Type B pancreatic cell (in vitro differentiated cells): Measurements from ENCODE around the gene PRDM16. TPM values are rescaled to one million over a fixed set of nuclear protein-coding genes. Genes with fewer than 3 reads are reported as not detected.

Experiments used
- DNase-seq: peaks from one replicate; pipeline ENCODE4 v3.0.0; 2021; ENCODE audit warnings: mixed read lengths; ENCODE audit not compliant: unreplicated experiment; ENCODE audit errors: extremely low spot score
- H3K27ac Mint-ChIP-seq: 2 replicates; pipeline ENCODE4 v1.8.0; 2021; ENCODE audit warnings: mild to moderate bottlenecking, mixed read lengths
- H3K27me3 Mint-ChIP-seq: 2 replicates; pipeline ENCODE4 v1.8.0; 2021; ENCODE audit warnings: mixed read lengths
- H3K36me3 Mint-ChIP-seq: 2 replicates; pipeline ENCODE4 v1.8.0; 2021; ENCODE audit warnings: mixed read lengths
- H3K4me1 Mint-ChIP-seq: one replicate; pipeline ENCODE4 v1.8.0; 2021; ENCODE audit warnings: mixed read lengths; ENCODE audit not compliant: unreplicated experiment
- H3K4me3 Mint-ChIP-seq: 2 replicates; pipeline ENCODE4 v1.8.0; 2021; ENCODE audit warnings: mild to moderate bottlenecking, mixed read lengths
- H3K9me3 Mint-ChIP-seq: 2 replicates; pipeline ENCODE4 v1.8.0; 2021; ENCODE audit warnings: mixed read lengths
- total RNA-seq: library from RNA; stranded (reverse); gene quantifications from 2 replicates; pipeline ENCODE4 v1.2.1, GENCODE V29; 2021; ENCODE audit warnings: low replicate concordance
- TF ChIP-seq, protein P1 (sequence below): fragments of 200-600 bp; sonication (generic); conservative IDR thresholded peaks from 2 replicates; pipeline ENCODE4 v1.5.0; 2021; ENCODE audit warnings: antibody characterized with exemption, mild to moderate bottlenecking

Gene PRDM16
- total RNA-seq, 1 donor from 2014 or later, result 23.6 TPM

DNA sequence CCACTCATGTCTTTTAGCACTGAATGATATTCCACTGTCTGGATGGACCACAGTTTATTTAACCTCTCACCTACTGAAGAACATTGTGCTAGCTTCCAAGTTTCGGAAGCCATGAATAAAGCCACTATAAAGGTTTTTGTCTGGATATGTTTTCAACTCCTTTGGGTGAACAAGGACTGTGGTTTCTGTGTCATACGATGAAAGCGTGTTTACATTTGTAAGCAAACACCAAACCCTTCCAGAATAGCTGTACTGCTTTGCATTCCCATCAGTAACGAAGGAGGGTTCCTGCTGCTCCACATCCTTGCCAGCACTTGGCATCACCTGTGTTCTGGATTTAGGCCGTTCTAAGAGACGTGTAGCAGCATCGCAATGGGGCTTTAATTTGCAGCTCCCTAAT lies 374.8 kb downstream of the PRDM16 start:
- H3K4me3 Mint-ChIP-seq, result no peak overlapping the region
- no peak overlapping the region for H3K27ac Mint-ChIP-seq
- TF ChIP-seq, protein P1, sequence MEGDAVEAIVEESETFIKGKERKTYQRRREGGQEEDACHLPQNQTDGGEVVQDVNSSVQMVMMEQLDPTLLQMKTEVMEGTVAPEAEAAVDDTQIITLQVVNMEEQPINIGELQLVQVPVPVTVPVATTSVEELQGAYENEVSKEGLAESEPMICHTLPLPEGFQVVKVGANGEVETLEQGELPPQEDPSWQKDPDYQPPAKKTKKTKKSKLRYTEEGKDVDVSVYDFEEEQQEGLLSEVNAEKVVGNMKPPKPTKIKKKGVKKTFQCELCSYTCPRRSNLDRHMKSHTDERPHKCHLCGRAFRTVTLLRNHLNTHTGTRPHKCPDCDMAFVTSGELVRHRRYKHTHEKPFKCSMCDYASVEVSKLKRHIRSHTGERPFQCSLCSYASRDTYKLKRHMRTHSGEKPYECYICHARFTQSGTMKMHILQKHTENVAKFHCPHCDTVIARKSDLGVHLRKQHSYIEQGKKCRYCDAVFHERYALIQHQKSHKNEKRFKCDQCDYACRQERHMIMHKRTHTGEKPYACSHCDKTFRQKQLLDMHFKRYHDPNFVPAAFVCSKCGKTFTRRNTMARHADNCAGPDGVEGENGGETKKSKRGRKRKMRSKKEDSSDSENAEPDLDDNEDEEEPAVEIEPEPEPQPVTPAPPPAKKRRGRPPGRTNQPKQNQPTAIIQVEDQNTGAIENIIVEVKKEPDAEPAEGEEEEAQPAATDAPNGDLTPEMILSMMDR, result no peak
- peaks cover 21% of the 10 kb centered on the region for H3K27me3 Mint-ChIP-seq
- H3K9me3 Mint-ChIP-seq, result no peaks in the 10 kb centered on the region
- peaks cover 16% of the 10 kb centered on the region for H3K4me1 Mint-ChIP-seq
- H3K36me3 Mint-ChIP-seq, result no peaks in the 10 kb centered on the region
- no peak for DNase-seq

DNA sequence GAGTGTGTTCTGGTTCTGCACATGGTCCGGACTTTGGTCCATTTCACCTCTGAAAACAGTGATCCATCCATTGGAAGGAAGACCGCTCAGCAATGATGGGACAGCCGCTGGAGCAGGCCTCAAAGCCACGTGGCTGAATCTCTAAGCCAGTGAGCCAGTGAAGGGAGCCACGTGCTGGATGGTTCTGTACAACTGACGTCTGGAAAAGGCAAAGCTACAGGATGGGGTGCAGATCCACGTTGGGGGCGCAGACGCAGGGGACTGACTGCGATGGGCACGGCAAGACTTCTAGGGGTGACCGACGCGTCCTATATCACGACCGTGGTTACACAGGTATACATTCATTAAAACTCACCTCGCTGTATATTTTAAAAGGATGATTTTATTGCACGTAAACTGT lies 375.3 kb downstream of the PRDM16 start:
- Mint-ChIP-seq H3K36me3 (no peaks in the 10 kb centered on the region), H3K4me1 (peaks cover 16% of the 10 kb centered on the region), H3K4me3 (no peak overlapping the region), H3K9me3 (no peaks in the 10 kb centered on the region), H3K27ac (no peak overlapping the region), H3K27me3 (peaks cover 23% of the 10 kb centered on the region)
- TF ChIP-seq, protein P1, result no peak
- no peak for DNase-seq

DNA sequence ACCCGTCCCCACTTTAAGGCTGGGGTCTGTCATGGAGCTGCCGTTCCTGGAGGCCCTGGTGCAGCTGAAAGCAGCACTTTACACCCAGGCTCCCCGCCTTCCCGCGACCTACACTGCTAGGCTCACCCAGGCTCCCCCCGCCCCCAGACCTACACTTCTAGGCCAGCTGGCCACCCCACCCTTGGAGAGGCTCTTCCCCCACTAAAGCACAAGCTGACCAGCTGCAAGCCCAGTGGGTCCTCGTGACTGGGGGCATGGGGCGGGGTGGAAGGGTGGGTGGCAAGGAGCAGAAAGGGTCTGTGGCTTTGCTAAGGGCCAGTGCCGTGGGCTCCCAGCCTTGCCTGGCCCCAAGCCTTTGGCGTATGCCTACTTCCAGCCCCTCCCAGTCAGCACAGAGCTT lies 375.7 kb downstream of the PRDM16 start:
- H3K4me3 Mint-ChIP-seq, result no peak overlapping the region
- H3K9me3 Mint-ChIP-seq, result no peaks in the 10 kb centered on the region
- TF ChIP-seq, protein P1, result no peak
- H3K27me3 Mint-ChIP-seq, result peaks cover 27% of the 10 kb centered on the region
- no peaks in the 10 kb centered on the region for H3K36me3 Mint-ChIP-seq
- H3K27ac Mint-ChIP-seq, result no peak overlapping the region
- DNase-seq, result no peak
- H3K4me1 Mint-ChIP-seq, result peaks cover 16% of the 10 kb centered on the region

DNA sequence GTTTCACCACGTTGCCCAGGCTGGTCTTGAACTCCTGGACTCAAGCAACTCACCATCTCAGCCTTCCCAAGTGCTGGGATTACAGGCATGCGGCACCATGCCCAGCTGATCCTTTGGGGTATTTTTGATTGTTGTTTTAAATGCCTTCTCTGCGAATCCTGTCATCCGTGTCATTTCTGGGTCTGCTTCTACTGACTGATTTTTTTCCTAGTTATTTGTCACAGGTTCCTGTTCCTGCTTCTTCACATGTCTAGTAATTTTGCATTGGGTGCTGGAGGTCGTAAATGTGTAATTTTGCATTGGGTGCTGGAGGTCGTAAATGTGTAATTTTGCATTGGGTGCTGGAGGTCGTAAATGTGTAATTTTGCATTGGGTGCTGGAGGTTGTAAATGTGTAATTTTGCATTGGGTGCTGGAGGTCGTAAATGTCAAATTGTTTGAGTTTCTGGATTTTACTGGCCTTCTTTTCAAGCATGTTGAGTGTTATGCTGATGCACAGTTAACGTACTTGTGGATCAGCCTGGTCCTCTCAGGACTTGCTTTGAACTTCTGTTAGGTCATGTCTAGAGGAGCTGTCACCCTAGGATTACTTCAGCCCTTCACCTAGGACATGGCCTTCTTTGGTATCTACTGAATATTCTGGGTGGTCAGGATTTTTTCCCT lies 381.3 kb downstream of the PRDM16 start:
- Mint-ChIP-seq H3K9me3 (no peaks in the 10 kb centered on the region), H3K27me3 (peaks cover 8% of the 10 kb centered on the region), H3K4me3 (no peak overlapping the region), H3K36me3 (no peaks in the 10 kb centered on the region), H3K4me1 (no peaks in the 10 kb centered on the region), H3K27ac (no peak overlapping the region)
- no peak for DNase-seq
- TF ChIP-seq, protein P1, result no peak

DNA sequence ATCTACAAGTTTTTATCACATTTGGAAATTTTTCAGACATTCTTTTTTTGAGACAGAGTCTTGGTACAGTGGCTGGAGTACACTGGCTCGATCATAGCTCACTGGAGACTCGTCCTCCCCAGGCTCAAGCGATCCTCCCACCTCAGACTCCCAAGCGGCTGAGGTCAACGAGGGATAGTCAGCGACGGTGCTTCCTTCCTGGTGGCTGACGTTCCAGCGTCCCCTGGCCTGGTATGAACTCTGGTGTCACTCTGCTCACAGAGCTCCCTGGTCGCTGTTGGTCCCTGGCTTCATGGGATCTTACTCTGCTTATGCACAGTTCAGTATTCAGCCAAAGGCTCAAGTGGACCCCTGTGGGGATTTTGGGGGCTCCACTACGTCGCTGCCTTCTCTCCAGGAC lies 382.0 kb downstream of the PRDM16 start:
- H3K36me3 Mint-ChIP-seq, result no peaks in the 10 kb centered on the region
- TF ChIP-seq, protein P1, result no peak
- no peak for DNase-seq

More for the DNA sequence above, 382.0 kb downstream of the PRDM16 start:
- no peaks in the 10 kb centered on the region for H3K9me3 Mint-ChIP-seq
- no peaks in the 10 kb centered on the region for H3K4me1 Mint-ChIP-seq
- no peak overlapping the region for H3K27ac Mint-ChIP-seq
- no peak overlapping the region for H3K4me3 Mint-ChIP-seq
- H3K27me3 Mint-ChIP-seq, result peaks cover 8% of the 10 kb centered on the region
